ENCODE measurements around the gene FAIM2. TPM values are rescaled to one million over a fixed set of nuclear protein-coding genes. Genes with fewer than 3 reads are reported as not detected.
A peak's percentile ranks its signal among the peaks of the same experiment; 100 is the strongest.

The FAIM2 gene
- total RNA-seq, 3 donors from 2014 or later, result 0.67 to 12.9 (median 2.5) TPM

DNA sequence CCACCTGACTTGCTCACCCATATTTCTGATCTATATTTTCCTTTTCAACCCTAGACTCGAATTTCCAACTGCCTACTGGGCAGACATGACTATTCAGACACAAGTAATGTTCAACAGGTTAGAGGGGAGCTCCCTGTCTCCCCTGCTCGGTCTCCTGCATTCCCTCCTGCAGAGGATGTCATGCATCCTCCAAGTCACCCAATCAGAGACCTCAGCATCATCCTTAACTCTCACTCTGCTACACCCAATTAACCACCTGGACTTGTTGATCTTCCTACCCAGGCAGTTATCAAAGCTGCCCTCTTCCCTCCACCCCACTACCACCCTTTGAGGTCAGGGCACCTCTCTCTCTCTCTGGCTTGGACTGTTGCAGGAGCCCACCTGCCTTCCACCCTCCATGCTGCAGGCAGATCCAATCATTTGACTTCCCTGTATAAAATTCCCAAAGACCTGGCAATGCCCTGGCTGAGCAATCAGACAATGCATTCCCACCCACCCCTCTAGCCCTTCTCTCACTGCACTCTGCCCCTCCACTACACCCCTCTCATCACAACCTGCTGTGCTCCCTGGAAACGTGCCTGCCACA is 10.9 kb downstream of the FAIM2 start:
- Histone ChIP-seq H3K36me3 (ENCODE audit: low read depth) (no peaks in the 10 kb centered on the region), H3K4me1 (ENCODE audit: low read depth) (peaks cover 5% of the 10 kb centered on the region), H3K9me3 (no peaks in the 10 kb centered on the region), H3K4me3 (no peak overlapping the region)
- DNase-seq (no peak), ATAC-seq (no peak)
- intact Hi-C loops (cut with DNase I, micrococcal nuclease), result no loop called here
- TF ChIP-seq, protein P1, sequence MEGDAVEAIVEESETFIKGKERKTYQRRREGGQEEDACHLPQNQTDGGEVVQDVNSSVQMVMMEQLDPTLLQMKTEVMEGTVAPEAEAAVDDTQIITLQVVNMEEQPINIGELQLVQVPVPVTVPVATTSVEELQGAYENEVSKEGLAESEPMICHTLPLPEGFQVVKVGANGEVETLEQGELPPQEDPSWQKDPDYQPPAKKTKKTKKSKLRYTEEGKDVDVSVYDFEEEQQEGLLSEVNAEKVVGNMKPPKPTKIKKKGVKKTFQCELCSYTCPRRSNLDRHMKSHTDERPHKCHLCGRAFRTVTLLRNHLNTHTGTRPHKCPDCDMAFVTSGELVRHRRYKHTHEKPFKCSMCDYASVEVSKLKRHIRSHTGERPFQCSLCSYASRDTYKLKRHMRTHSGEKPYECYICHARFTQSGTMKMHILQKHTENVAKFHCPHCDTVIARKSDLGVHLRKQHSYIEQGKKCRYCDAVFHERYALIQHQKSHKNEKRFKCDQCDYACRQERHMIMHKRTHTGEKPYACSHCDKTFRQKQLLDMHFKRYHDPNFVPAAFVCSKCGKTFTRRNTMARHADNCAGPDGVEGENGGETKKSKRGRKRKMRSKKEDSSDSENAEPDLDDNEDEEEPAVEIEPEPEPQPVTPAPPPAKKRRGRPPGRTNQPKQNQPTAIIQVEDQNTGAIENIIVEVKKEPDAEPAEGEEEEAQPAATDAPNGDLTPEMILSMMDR (IDR thresholded peaks at IDR 0.05), result no peak

GRCh38 chr12:49892084-49892731 is 11.5 kb downstream of the FAIM2 start:
- H3K4me3 ChIP-seq, result no peak overlapping the region
- DNase-seq (peak in 1 of 3 donors; percentile 12), ATAC-seq (no peak)
- H3K9me3 ChIP-seq, result no peaks in the 10 kb centered on the region
- no peaks in the 10 kb centered on the region for H3K36me3 ChIP-seq (ENCODE audit: low read depth)
- H3K4me1 ChIP-seq (ENCODE audit: low read depth), result peaks cover 5% of the 10 kb centered on the region
- TF ChIP-seq, protein P1 (IDR thresholded peaks at IDR 0.05), result no peak
- intact Hi-C loops (cut with DNase I, micrococcal nuclease), result no loop called here

DNA sequence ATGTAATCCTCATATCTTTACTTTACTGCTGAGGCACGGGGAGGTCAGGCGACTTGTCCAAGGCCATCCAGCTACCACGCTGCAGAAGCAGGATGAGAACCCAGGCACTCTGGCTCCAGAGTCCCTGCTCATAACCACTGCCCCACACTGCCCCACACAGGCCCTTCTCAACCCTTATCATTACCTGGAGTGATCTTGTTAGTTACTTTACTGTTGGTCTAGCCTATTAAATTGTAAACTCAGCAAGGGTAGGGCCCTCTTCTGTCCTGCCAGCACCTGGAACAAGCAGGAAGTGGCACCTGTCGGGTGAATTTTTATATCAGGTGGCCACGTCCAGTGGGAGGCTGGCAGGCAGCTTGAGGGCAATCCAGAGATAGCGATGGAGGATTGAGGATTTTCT is 12.2 kb downstream of the FAIM2 start:
- H3K4me1 ChIP-seq (ENCODE audit: low read depth), result peaks cover 5% of the 10 kb centered on the region
- H3K36me3 ChIP-seq (ENCODE audit: low read depth), result no peaks in the 10 kb centered on the region
- intact Hi-C loops (cut with DNase I, micrococcal nuclease), result no loop called here
- TF ChIP-seq, protein P1 (IDR thresholded peaks at IDR 0.05), result no peak
- H3K9me3 ChIP-seq, result no peaks in the 10 kb centered on the region
- ATAC-seq (peak; percentile 72), DNase-seq (peak in 2 of 3 donors; percentile 43 to 55)
- H3K4me3 ChIP-seq, result no peak overlapping the region

- no peak overlapping the region for H3K4me3 ChIP-seq
- no peaks in the 10 kb centered on the region for H3K36me3 ChIP-seq (ENCODE audit: low read depth)
- intact Hi-C loops (cut with DNase I, micrococcal nuclease), result no loop called here
- peak; percentile 3 for ATAC-seq
- TF ChIP-seq, protein P1 (IDR thresholded peaks at IDR 0.05), result no peak
- peaks cover 5% of the 10 kb centered on the region for H3K4me1 ChIP-seq (ENCODE audit: low read depth)
- H3K9me3 ChIP-seq, result no peaks in the 10 kb centered on the region
- DNase-seq, result peak in 1 of 3 donors; percentile 21
Observed at GRCh38 chr12:49891012-49891411, 12.7 kb downstream of the FAIM2 start.

DNA sequence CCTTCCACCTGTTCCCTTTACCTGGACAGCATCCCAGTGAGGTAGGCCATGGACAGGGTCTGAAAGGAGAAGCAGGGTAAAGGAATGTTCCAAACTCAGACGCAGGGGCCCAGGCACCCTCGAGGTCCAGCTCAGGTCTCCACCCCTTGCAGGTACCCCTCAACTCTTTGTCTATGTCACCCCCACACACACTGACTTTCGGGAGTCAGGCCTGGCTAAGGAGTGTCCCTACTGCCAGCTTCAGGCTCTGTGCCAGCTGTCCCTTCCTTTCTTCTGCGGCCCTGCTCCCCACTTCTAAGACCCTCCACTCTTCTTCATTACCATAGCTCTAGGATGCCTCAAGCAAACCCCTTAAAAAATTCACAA is 13.6 kb downstream of the FAIM2 start:
- ATAC-seq (no peak), DNase-seq (peak in 1 of 3 donors; percentile 12)
- H3K9me3 ChIP-seq, result no peaks in the 10 kb centered on the region
- intact Hi-C loops (cut with DNase I, micrococcal nuclease), result no loop called here
- TF ChIP-seq, protein P1 (IDR thresholded peaks at IDR 0.05), result no peak
- peaks cover 5% of the 10 kb centered on the region for H3K4me1 ChIP-seq (ENCODE audit: low read depth)
- H3K4me3 ChIP-seq, result no peak overlapping the region
- no peaks in the 10 kb centered on the region for H3K36me3 ChIP-seq (ENCODE audit: low read depth)

All from mucosa of descending colon (tissue), 3 donors.